GM18526 (cell line): ENCODE measurements around the gene OR6S1.

Source experiments
- POLR2A ChIP-seq: IDR thresholded peaks from 3 replicates; pipeline ENCODE4 v1.6.1; 2011; ENCODE audit not compliant: insufficient read length; ENCODE audit errors: extremely low read depth

The OR6S1 gene, protein sequence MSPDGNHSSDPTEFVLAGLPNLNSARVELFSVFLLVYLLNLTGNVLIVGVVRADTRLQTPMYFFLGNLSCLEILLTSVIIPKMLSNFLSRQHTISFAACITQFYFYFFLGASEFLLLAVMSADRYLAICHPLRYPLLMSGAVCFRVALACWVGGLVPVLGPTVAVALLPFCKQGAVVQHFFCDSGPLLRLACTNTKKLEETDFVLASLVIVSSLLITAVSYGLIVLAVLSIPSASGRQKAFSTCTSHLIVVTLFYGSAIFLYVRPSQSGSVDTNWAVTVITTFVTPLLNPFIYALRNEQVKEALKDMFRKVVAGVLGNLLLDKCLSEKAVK

DNA sequence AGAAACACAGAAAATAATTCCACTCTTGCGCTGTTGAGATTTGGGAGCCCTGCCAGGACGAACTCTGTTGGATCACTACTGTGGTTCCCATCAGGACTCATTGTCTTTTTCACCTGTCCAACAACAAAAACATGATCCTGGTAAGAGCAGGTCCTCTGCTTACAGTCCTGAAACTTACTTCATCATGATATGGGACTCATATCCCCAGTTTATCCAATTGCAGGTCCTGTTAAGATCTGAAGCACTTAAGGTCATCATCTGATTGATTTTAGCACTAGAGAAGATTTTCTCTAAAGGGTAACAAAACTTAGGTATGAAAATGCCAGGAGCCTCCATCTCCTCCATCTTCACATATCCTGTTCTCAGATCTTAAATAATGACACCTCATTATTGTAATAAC lies at the start of gene OR6S1:
TSS of gene OR6S1 (minus strand) at position 101 of the 400 bp plus-strand sequence. CDS start at position 101, 0 bp downstream.
- TF ChIP-seq POLR2A: no peak

DNA sequence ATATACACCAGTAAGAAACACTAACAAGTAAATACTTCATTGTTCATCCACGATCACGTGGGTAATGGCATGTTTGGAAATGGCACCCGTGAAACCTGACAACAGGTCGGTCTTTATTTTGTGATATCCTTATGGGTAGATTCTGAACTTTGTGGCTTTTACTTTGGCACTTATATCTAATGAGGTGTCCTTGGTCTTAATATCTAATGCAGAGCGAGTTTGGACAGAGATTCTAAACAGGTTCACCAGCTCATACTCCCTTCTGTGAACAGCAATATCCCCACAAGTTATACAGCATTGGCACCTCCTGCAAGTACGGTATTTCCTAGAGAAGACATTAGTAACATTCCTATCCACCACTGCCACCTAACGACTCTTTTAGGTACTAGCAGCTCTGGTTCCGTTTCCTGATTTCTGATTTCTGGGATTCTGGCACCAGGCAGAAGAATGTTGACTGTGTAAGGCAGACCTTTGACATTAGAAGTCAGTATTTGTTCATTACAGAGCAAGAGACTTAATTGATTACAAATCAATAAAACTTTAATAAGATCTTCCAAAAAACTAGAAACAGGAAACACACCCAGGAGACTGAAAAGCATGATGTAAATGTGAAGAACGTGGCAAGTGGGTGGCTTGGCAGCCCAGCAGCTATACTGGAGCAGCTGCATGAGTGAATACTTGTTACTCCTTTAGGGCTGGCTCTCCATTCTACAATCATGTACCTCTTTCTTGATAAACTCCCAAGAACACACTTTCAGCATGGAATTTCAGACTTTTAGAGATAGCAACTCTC lies 49.6 kb upstream of the OR6S1 start:
- no peak for TF ChIP-seq POLR2A

DNA sequence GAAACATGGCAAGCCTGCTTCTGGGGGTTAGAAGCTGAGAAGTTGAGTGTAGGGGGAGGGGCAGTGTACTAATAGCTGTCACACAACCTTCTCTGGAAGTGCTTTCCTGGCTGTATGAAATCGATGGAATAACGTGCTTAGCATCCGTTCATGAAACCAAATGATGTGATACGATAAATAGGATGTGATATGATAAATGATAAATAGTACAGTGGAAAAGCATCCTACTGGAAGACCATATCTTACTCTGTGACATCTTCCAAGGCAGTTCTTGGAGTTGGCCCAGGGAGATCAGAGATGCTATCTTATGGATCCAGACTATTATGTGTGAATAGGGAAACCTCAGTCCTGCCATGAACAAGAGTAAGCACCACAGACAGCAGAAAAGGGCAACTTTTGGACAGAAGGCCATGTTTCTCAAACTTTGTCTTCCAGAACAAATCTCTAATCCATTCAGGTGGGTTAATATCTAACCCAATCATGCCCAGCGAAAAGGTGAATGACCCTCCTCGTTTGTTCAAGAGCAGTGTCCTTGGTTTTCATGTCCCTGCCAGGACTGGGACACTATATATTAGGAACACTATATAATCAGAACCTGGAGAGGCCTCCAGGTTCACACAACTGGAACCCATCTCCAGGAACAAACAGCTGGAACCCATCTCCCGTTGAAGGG lies 46.8 kb upstream of the OR6S1 start, which contains the start of gene ANG:
TSS of gene ANG (plus strand) at position 598 of the 673 bp plus-strand sequence. CDS start 4,801 bp downstream, outside the sequence.
- TF ChIP-seq POLR2A: no peak

DNA sequence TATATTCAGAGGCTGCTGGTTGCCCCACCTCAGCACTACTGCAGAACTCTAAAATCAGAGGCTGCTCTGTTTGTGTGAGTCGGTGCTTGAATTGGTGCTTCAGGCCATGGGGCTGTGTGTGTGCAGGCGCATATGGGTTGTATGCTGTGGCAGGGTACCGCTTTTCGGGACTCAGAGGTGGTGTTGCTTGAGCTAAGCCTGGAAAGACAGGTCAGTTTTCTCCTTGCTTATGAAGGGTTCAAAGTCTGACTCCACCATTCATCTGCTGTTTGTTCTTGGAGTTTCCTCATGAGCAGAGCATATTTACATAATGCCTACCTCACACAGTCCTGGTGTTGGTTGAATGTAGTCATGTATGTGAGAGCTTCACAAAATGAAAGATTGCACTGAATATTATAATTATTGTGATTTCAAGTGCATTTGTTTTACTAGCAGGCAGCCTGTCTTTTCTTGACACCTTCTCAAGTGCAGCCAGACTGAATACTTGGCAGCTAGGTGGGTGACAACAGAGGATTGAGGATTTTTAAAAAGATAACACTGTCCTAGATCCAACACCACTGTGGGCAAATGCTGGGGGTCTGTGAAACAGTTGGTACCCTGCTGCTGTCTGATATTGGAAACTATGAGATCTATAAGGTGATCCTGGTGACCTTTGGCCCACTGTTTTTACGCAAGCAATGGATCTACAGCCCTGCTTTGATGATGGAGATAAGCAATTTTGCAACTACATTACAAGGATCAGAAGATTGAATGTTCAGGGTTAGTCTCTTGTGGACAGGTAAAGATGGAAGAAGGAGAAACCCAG lies 46.1 kb upstream of the OR6S1 start:
- no peak for TF ChIP-seq POLR2A

DNA sequence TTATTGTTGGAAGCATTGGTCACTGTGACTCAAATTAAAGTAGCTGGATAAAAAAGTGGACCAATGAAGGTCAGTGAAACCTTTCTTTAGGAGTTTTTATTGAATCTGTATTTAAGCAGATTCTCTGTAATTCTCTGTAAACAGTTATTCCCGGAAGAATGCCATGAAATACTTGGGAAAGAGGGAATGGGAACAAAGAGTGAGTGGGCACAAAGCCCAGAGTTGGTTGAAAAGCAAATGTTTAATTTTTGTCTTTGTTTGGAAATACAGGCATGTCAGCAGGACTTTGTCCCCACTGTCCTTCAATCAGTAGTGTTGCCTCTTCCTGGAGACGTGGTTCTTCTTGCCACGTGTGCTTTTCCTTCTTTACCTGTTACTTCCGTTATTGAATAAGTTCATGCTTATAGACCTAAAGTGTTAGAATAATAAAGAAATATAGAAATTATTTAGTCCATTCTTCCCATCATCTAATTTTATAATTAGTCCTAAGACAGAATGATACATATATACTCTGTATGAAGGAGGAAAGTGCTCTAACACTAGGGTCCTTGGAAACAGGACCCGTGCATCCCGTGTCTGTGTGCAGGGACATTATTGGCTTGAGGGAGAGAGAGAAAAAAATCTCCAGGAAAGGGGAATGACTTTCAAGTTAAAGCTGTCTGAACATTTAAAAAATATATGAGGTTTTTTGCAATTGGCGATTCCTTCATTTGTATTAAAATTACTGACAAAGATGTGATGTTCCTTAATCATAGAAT lies 45.1 kb upstream of the OR6S1 start:
- TF ChIP-seq POLR2A: no peak

DNA sequence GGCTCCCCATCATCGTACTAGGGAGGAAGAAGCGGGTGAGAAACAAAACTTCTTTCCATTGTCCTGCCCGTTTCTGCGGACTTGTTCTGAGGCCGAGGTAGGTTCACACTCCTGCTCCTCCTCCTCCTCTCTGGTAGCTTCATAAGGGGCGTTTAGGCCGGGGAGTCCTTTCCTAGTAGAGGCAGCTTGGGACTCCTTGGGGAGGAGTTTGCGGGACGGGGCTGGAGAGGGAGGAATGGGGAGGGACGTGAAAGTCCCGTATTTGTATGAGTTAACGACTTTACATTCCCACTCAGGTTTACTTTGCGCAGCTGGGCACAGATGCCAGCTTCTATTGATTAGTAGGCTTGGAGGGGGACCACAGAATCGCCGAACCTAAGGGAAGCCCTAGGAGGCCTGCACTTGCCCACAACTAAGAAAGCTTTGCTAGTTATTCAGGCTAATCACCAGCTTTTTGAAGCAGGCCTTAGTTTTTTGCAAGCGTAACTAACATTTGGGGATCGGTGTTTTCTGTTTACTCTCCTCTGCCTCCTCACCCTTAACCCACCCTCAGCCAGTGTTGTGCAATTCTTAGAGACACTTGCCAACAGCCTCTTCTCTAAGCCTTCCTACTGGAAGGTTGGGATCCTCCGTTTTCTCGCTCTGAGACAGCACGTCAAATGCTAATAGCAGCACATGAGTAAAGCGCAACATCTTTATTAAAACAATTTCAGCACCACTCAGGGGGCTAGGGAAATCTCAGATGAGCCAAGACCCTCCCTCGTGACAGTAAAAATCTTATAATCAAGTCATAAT lies 43.4 kb upstream of the OR6S1 start:
- TF ChIP-seq POLR2A: no peak

DNA sequence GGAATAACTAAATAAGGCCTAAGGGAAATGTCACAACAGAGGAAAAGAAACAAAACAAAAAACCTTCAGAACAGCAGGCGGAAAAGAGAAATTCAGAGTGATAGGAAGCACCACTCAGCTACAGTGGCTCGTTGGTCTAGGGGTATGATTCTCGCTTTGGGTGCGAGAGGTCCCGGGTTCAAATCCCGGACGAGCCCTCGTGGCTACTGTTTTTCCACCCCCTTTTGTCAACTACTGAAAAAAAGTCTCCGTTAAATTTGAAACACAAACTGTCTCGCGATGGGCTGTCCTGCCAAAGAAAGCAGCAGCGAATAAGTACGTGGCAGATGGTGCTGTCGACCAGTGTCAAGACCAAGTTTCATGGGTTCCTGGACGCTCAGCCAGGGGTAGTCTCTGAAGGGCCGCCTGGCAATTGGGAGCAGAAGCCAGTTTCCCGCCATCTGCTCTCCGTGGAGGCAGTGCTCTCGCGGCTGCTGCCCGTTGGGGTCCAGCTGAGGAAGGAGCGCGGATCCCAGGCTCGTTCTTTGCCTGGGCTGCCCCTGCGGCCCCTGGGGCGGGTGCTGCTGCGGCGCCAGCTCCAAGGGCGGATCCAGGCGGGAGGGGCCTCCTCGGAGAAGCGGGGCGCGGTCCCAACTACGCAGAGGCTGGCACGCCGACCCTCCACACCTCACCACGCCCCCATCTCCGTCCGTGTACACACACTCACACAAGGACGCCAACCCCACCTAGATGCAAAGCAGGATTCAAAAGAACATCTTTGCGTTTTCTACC lies 42.6 kb upstream of the OR6S1 start, which contains the start of gene RNASE4:
TSS of gene RNASE4 (plus strand) at position 670 of the 771 bp plus-strand sequence. CDS start 14,812 bp downstream, outside the sequence.
- TF ChIP-seq POLR2A: no peak

DNA sequence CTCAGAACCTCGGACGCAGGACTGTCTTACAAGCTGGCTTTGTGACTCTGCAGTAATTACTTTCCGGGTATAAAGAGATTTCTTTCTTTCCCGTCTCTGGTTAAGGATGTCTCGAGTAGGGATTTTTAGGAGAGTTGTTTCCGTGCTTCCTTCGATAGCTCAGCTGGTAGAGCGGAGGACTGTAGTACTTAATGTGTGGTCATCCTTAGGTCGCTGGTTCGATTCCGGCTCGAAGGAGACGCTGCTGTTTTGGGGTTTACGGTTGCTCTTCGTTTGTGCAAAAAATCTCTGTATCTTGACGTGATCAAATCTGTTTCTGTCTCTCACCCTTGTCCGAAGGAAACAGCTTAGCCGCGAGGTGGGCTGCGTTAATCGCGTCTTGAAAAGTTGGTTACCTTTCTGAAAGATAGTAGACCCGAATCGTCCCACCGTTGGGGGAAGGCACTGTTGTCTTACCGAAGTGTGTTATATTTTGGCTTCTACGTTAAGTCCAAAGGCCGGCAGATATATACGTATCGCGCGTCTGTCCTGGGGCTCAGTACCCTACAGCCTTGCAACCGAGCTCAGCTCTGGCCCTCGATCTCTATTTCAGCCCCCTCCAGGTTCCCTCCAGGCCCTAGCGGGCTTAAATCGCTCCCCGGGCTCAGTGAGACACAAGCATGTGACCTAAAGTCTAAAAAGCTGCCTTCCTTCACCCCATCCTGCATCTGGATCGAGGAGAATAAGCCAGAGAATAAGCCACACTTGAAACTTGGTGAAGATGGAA lies 41.8 kb upstream of the OR6S1 start:
- TF ChIP-seq POLR2A: no peak

DNA sequence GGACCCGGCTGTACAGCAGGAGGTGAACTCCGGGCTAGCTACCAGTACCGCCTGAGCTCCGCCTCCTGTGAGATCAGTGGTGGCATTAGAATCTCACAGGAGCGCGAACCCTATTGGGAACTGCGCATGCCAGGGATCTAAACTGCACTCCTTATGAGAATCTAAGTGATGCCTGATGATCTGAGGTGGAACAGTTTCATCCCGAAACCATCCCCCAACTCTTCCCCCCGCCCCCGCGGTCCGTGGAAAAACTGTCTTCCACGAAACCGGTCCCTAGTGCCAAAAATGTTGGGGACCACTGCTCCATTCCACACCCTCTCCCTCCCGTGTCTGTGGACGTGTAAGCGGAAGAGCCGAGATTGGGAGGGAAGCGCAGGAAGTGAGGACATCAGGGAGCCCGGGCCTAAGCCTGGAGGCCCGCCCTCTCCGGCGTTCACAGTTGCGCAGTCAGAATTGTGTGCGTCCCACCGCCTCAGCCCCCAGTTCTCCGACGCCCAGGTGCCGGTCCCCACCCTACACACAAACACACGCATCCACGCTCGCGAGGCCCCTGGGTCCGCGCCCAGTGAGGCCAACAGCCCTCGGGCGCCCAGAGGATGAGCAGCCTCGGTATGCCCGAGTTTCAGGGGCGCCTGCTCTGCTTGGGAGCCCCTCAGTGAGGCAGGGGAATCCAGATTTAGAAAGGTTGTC lies 41.1 kb upstream of the OR6S1 start:
- TF ChIP-seq POLR2A: peak; percentile 76

DNA sequence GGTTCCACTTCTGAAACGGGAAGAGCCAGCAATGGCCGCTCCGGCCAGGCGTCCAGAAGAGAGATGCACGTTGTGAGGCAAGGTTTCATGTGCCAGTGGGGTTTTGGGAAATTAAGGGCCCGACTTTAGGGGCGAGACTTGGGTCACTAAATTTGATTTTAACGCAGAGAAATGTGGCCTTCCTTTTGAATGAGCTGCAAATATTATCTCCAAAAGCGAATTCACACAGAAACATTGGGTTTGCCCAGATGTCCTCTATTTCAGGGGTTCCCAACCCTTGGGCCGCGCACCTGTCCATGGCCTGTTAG lies 40.6 kb upstream of the OR6S1 start:
- peak; percentile 8 for TF ChIP-seq POLR2A

DNA sequence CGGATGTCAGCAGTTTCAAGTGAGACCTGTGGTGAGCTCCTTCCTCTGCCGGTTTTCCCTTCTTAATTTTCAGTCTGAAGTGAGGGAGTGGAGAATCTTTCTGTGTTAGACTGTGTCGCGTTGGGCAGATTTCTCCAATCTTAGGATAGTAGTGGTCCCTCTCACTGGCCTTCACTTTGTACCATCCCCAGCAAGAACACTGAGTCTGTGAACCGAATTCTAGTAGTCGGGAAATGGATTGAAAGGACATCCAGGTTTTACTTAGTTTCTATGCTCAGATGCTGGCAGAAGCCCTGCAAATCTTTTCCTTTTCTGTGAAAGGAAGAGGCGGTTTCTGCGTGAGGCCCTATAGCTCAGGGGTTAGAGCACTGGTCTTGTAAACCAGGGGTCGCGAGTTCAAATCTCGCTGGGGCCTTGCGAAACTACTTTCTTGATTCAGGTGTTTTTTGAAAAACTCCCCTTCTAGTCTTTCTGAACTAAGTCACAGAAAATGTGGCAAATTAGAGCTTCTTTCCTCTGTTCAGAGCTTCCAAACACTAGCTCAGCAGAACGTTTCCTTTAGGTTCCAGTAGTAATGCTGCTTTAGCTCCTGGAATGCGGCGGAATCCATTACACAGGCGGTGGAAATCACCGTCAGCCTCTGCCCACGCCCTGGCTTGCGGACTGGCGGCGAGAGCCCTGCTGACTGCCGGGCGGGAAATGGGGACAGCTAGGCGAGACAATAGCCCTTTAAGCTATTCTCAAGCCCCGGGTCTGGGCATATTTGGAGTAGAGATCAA lies 40.0 kb upstream of the OR6S1 start:
- TF ChIP-seq POLR2A: no peak

DNA sequence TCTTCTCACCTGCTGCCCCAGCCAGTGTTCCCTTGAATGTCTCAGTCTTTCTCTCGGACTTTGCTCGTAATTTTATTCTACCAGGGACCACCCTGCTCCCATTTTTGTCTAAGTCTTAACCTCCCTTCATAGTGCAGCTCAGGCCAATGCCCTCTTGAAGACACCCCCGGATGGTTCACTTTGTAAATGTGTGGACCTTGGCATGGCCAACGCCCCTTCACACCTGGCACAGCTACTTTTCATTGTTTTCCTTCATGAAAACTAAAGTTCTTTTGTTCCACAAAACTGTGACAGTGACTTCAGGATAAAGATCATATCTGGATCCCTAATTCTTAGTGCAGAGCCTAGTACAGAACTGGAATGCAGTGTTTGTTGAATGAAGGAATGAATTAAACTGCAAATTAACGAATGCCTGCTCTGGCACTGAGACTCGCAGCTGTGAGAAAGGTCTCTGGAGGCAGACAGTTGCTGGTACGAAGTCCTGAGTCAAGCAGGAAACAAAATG lies 39.4 kb upstream of the OR6S1 start:
- no peak for TF ChIP-seq POLR2A
